Measurements from ENCODE around the gene CXCR5. TPM values are rescaled to one million over a fixed set of nuclear protein-coding genes. Genes with fewer than 3 reads are reported as not detected.
A peak's percentile ranks its signal among the peaks of the same experiment; 100 is the strongest.

Gene CXCR5
- total RNA-seq, 2 donors from 2014 or later: 9.3 to 25.9 TPM

DNA sequence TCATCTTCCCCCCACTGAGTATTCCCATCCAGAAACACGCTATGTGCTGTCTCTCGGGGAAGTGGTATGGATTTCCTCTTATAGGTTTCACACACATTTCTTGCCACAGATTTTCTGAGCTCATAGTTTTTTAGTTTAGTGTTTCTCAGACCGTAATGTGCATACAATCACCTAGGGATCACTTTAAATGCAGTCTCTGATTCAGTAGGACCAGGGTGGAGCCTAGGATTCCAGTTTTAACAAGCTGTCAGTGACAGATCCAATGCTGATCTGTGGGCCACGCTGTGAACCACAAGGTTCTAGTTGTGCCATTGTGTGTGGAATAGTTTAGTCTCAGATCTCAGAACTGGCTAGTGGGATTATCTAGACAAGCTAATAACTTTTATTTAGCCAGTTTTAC, 23.7 kb upstream of the CXCR5 start:
- Mint-ChIP-seq H3K27ac (peak overlapping the region in 1 of 2 donors; percentile 32), H3K9me3 (no peaks in the 10 kb centered on the region), H3K36me3 (no peaks in the 10 kb centered on the region)
- ATAC-seq: peak in 1 of 2 donors; percentile 36
- no peak for DNase-seq (ENCODE audit: low spot score in 2 of 2)

- no peaks in the 10 kb centered on the region for H3K9me3 Mint-ChIP-seq
- H3K27ac Mint-ChIP-seq: no peak overlapping the region
- DNase-seq (ENCODE audit: low spot score in 2 of 2): no peak
- no peak for ATAC-seq
- H3K36me3 Mint-ChIP-seq: no peaks in the 10 kb centered on the region
Observed at GRCh38 chr11:118868659-118869058, 15.0 kb upstream of the CXCR5 start.

DNA sequence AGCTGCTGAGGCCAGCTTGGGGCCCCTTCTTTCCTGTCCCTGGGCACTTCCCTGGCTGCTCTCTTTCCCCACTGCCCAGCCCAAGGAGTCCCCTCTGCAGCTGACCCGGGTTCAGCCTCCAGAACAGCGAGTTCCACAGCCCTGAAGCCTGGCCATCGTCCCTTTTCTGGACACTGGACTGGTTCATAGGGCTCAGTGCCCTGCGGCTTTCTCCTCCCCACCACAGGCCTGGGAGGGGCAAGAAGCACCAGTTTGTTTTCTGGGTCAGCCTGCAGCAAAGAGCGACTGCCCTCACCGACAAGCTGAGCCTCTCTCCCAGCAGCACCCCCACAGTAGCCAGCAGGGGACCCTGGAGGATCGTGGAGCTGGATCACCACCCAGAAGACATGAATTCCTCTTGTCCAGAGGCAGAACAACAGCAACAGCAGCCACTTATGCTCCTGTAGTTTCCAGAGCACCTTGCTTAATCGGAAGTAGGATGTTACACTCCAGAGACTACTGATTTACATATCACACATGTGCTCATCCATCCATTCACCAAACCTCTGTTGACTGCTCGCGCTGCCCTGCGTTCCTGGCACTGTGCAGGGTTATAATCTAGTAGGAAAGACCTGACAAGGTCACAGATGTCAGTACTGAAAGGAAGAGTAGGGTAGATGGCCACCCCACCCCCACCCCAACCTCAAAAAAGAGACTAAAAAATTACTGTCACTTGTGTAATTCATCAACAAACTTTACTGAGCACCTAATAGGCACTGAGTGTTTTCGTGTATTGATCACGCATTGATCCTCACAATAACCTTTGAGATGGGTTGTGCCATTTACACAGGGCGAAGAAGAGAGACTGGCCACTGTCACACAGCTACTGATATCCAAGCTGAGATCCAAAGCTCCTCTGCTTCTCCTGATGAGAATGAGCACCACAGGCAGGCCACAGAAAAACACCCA, 13.0 kb upstream of the CXCR5 start:
- peaks cover 0 to 9% of the 10 kb centered on the region in 2 donors for H3K36me3 Mint-ChIP-seq
- DNase-seq (ENCODE audit: low spot score in 2 of 2): no peak
- H3K9me3 Mint-ChIP-seq: peaks cover 4 to 9% of the 10 kb centered on the region in 2 donors
- peak overlapping the region; percentile 94 to 96 for H3K27ac Mint-ChIP-seq
- peak; percentile 62 to 66 for ATAC-seq

GRCh38 chr11:118872403-118872821, 11.3 kb upstream of the CXCR5 start:
- peak in 1 of 2 donors; percentile 58 for DNase-seq (ENCODE audit: low spot score in 2 of 2)
- ATAC-seq: peak; percentile 18 to 40
- peaks cover 0 to 9% of the 10 kb centered on the region in 2 donors for H3K36me3 Mint-ChIP-seq
- peak overlapping the region; percentile 79 to 81 for H3K27ac Mint-ChIP-seq
- H3K9me3 Mint-ChIP-seq: peaks cover 6 to 12% of the 10 kb centered on the region in 2 donors

GRCh38 chr11:118873804-118874203, 9.9 kb upstream of the CXCR5 start:
- ATAC-seq (no peak), DNase-seq (ENCODE audit: low spot score in 2 of 2) (no peak)
- H3K36me3 Mint-ChIP-seq: peaks cover 0 to 9% of the 10 kb centered on the region in 2 donors
- peak overlapping the region; percentile 46 to 66 for H3K27ac Mint-ChIP-seq
- H3K9me3 Mint-ChIP-seq: peaks cover 6 to 12% of the 10 kb centered on the region in 2 donors

GRCh38 chr11:118876286-118876685, 7.4 kb upstream of the CXCR5 start:
- H3K9me3 Mint-ChIP-seq: peaks cover 6 to 15% of the 10 kb centered on the region in 2 donors
- DNase-seq (ENCODE audit: low spot score in 2 of 2) (no peak), ATAC-seq (peak in 1 of 2 donors; percentile 16)
- peak overlapping the region; percentile 82 to 97 for H3K27ac Mint-ChIP-seq
- peaks cover 0 to 15% of the 10 kb centered on the region in 2 donors for H3K36me3 Mint-ChIP-seq

DNA sequence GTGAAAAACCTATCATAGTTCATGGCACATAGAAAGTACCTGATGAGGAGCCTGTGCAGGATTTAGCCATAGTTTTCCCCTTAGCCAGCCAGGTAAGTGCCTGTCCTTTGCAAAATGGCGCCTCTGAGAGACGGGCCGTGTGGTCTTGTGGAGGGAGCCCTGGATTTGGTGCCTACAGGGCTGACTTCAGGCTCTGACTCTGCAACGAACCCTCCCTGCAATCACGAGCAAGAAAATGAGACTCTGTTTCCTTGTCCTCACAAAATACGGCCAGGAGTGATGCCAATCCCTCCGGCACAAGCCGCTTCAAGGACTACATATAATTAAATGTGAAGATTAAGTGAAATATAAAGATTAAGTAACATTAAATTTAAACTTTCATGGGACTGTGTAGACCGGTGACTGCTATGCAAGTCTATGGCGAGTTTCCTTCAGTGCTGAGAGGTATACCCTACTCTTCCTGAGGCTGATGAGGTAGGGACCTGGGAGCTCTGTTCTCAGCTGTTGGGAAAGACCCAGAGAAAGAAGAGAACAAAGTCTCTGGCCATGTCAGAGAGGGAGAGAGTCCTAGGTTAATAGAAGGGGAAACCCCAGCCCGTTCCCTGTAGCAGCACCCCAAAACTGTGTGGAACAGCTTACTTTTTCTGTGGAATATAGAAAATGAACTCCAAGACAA, 6.1 kb upstream of the CXCR5 start:
- peaks cover 0 to 15% of the 10 kb centered on the region in 2 donors for H3K36me3 Mint-ChIP-seq
- ATAC-seq (peak in 1 of 2 donors; percentile 17), DNase-seq (ENCODE audit: low spot score in 2 of 2) (no peak)
- peak overlapping the region; percentile 82 to 97 for H3K27ac Mint-ChIP-seq
- peaks cover 6 to 15% of the 10 kb centered on the region in 2 donors for H3K9me3 Mint-ChIP-seq

DNA sequence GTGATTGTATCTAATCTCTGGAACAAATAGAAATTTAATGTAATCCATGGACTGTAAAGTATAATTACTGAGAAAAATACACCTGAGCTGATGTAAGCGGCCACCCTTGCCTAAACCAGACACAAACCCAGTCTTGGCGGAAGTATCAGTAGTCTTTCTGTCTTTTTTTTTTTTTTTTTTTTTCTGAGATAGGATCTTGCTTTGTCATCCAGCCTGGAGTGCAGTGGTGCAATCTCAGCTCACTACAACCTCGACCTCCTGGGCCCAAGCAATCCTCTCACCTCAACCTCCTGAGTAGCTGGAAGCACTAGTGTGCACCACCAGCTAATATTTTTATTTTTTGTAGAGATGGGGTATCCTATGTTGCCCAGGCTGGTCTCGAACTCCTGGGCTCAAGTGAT, 5.5 kb upstream of the CXCR5 start:
- H3K36me3 Mint-ChIP-seq: peaks cover 0 to 16% of the 10 kb centered on the region in 2 donors

DNA sequence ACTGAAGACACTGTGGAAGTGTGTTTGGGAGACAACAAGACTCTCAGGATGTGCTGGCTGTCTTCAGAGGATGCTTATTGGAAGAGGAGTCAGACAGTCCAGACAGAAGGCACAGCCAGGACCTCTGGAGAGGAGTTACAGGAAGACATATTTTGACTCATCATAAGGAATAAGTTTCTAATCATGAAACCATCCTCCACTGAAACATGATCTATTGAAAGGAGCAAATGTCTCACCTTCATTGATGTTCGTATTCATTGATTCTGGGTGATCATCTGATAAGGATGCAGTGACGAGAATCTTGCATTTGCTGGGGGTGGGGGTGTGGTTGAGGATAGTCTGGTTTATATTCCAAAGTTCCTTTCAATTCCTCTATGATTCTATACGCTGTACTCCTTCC, 2.5 kb upstream of the CXCR5 start:
- peak; percentile 19 to 34 for ATAC-seq
- Mint-ChIP-seq H3K9me3 (peaks cover 0 to 3% of the 10 kb centered on the region in 2 donors), H3K27ac (peak overlapping the region; percentile 90 to 92), H3K36me3 (peaks cover 7 to 32% of the 10 kb centered on the region in 2 donors)
- DNase-seq (ENCODE audit: low spot score in 2 of 2): no peak

More for the DNA sequence above, 5.5 kb upstream of the CXCR5 start:
- Mint-ChIP-seq H3K27ac (peak overlapping the region; percentile 90 to 97), H3K9me3 (peaks cover 6 to 15% of the 10 kb centered on the region in 2 donors)
- DNase-seq (ENCODE audit: low spot score in 2 of 2) (no peak), ATAC-seq (peak; percentile 15 to 19)

DNA sequence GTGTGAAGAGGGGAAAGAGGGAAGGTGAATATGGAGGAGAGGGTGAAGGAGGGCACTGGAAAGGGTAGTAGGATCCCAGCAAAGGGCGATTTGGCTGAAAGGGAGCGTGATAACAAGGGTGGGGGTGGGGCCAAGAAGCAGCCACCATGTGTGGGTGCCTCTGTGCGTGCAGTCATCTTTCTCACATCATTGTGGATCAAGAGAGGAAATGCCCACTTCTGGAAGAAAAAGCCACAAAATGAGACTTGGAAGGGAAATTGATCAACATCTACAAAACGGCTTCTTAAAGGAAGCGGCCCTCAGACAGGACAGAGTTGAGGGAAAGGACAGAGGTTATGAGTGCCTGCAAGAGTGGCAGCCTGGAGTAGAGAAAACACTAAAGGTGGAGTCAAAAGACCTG, 1.2 kb upstream of the CXCR5 start:
- Mint-ChIP-seq H3K36me3 (peaks cover 7 to 44% of the 10 kb centered on the region in 2 donors), H3K27ac (peak overlapping the region; percentile 90 to 95), H3K9me3 (peaks cover 0 to 3% of the 10 kb centered on the region in 2 donors)
- DNase-seq (ENCODE audit: low spot score in 2 of 2): no peak
- peak; percentile 21 to 25 for ATAC-seq

DNA sequence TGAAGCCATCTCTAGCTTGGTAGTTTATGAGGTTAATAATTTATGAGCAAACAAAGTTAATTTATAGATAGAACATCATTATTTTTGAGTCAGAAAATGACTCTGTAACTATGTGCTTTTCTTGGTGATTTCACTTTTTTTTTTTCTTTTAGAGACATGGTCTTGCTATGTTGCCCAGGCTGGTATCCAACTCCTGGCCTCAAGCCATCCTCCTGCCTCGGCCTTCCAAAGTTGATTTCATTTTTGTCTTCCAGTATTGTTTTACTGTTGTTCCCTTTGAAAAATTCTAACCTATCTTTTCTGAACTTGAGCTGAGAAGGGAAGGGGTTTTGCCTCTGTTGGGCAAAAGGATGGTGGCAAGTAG, 706 bp upstream of the CXCR5 start:
- ATAC-seq: no peak
- H3K36me3 Mint-ChIP-seq: peaks cover 7 to 44% of the 10 kb centered on the region in 2 donors

GRCh38 chr11:118884875-118885274, 1.2 kb downstream of the CXCR5 start:
- H3K9me3 Mint-ChIP-seq: peaks cover 0 to 3% of the 10 kb centered on the region in 2 donors
- no peak for ATAC-seq
- H3K36me3 Mint-ChIP-seq: peaks cover 7 to 46% of the 10 kb centered on the region in 2 donors
- no peak for DNase-seq (ENCODE audit: low spot score in 2 of 2)
- H3K27ac Mint-ChIP-seq: peak overlapping the region; percentile 77 to 90

More for the DNA sequence above, 706 bp upstream of the CXCR5 start:
- no peak for DNase-seq (ENCODE audit: low spot score in 2 of 2)
- Mint-ChIP-seq H3K9me3 (peaks cover 0 to 3% of the 10 kb centered on the region in 2 donors), H3K27ac (peak overlapping the region; percentile 90 to 95)

GRCh38 chr11:118885319-118885718, 1.6 kb downstream of the CXCR5 start:
- peak overlapping the region in 1 of 2 donors; percentile 90 for H3K27ac Mint-ChIP-seq
- DNase-seq (ENCODE audit: low spot score in 2 of 2) (no peak), ATAC-seq (no peak)
- H3K36me3 Mint-ChIP-seq: peaks cover 7 to 47% of the 10 kb centered on the region in 2 donors
- H3K9me3 Mint-ChIP-seq: peaks cover 0 to 2% of the 10 kb centered on the region in 2 donors

GRCh38 chr11:118885831-118886565, 2.3 kb downstream of the CXCR5 start:
- H3K27ac Mint-ChIP-seq: peak overlapping the region in 1 of 2 donors; percentile 20
- no peak for ATAC-seq
- H3K36me3 Mint-ChIP-seq: peaks cover 7 to 52% of the 10 kb centered on the region in 2 donors
- no peaks in the 10 kb centered on the region for H3K9me3 Mint-ChIP-seq
- no peak for DNase-seq (ENCODE audit: low spot score in 2 of 2)

DNA sequence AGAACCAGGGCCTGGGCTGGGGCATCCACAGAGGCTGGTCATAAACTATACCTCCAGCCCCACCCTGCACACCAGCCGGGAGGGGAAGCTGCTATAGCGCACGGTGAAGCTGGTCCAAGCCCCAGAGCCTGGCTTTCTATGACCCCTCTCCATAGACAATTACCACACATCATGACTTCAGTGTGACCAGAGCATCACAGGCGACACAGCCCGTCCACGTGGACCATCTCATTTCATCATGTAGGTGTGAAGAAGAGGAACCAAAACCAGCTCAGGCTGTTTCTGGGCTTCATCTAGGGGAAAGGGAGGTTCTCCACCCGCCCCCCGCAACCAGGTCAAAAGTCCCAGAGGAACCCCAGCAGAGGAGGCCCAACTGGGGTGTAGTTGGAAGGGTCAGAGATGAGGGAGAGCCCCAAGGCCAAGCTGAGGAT, 3.0 kb downstream of the CXCR5 start:
- DNase-seq (ENCODE audit: low spot score in 2 of 2) (no peak), ATAC-seq (no peak)
- H3K36me3 Mint-ChIP-seq: peaks cover 7 to 52% of the 10 kb centered on the region in 2 donors
- no peaks in the 10 kb centered on the region for H3K9me3 Mint-ChIP-seq
- no peak overlapping the region for H3K27ac Mint-ChIP-seq

DNA sequence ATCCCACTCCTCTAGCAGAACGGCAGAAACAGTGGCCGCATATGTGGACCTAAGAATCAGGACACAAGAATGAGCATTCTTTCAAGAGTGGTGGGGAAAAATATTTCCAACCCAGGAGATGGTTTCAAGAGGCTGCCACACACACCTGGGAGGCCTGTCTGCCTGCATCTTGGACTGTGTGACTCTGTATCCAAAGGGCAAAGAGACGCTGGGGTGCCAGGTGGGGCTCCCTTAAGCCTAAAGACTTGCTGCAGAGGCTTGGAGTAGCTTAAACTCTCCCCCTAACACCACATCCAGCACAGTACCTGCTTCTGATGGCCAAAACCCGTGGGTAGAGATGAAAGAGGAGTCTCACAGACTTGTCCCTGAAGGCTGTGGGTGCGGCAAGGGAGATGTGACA, 3.5 kb downstream of the CXCR5 start:
- Mint-ChIP-seq H3K9me3 (no peaks in the 10 kb centered on the region), H3K36me3 (peaks cover 7 to 52% of the 10 kb centered on the region in 2 donors), H3K27ac (peak overlapping the region in 1 of 2 donors; percentile 52)
- ATAC-seq (no peak), DNase-seq (ENCODE audit: low spot score in 2 of 2) (no peak)

Measured in activated naive CD4-positive, alpha-beta T cell treated with anti-CD3 and anti-CD28 coated beads, Interleukin-2, amount 50 U/mL, for 72 hours (primary cell).